Liver (tissue), 3 donors: ENCODE measurements around the gene ABAT.

Experiments used
- CTCF ChIP-seq: fragments of 150-350 bp; IDR thresholded peaks from 2 replicates; pipeline ENCODE4 v1.5.1; 2017; ENCODE audit warnings: improper control_type of control experiment, low read depth, low read length; ENCODE audit not compliant: missing input control
- EGR1 ChIP-seq, 2 donors: IDR thresholded peaks; 2 replicates each; pipeline ENCODE4 v1.6.1; 2016 to 2018; ENCODE audit warnings: antibody characterized with exemption in 2 of 2, low read depth in 2 of 2
- HNF4A ChIP-seq, 2 donors: conservative IDR thresholded peaks; 2 replicates each; pipeline ENCODE4 v1.6.1; 2016; ENCODE audit warnings: antibody characterized with exemption in 2 of 2, mild to moderate bottlenecking in 2 of 2
- MAX ChIP-seq: IDR thresholded peaks from 2 replicates; pipeline ENCODE4 v1.6.1; 2016; ENCODE audit warnings: antibody characterized with exemption
- NR2F2 ChIP-seq: IDR thresholded peaks from 2 replicates; pipeline ENCODE4 v1.6.1; 2016; ENCODE audit warnings: antibody characterized with exemption
- REST ChIP-seq: IDR thresholded peaks from 2 replicates; pipeline ENCODE4 v1.6.1; 2016; ENCODE audit warnings: antibody characterized with exemption, mild to moderate bottlenecking
- YY1 ChIP-seq: IDR thresholded peaks from 2 replicates; pipeline ENCODE4 v1.6.1; 2016; ENCODE audit warnings: antibody characterized with exemption, mild to moderate bottlenecking
- donor health status: healthy.
- donor health status: healthy.

- no peak for TF ChIP-seq CTCF
- no peak for TF ChIP-seq EGR1 (IDR thresholded peaks at IDR 0.05; ENCODE audit: low read depth in 2 of 2)
- TF ChIP-seq REST, result no peak
- no peak for TF ChIP-seq NR2F2
- no peak for TF ChIP-seq YY1
- TF ChIP-seq MAX, result no peak
- TF ChIP-seq HNF4A (conservative IDR thresholded peaks at IDR 0.05), result no peak
Observed at GRCh38 chr16:8642146-8642545, 32.3 kb upstream of the ABAT start.
